A549 (cell line): ENCODE measurements around the gene SKIL. TPM values are rescaled to one million over a fixed set of nuclear protein-coding genes. Genes with fewer than 3 reads are reported as not detected.
A peak's percentile ranks its signal among the peaks of the same experiment; 100 is the strongest.

ENCODE experiments used
- ATAC-seq, 2 experiments: fragments of 200-7000 bp in 1 of 2; fragments of >200 bp in 1 of 2; cut with Nextera tagmentation in 1 of 2; cut with Tn5 transposase in 1 of 2; 3 replicates each; pipeline versions ENCODE4 v1.8.0 to v1.9.1; 2018 to 2020; ENCODE audit warnings: mild to moderate bottlenecking in 1 of 2, moderate library complexity in 1 of 2
- CTCF ChIA-PET: fragments of 300-600 bp; sonication (Branson Sonifier 250); formaldehyde crosslinking; extraction: SDS; loops from one replicate; lab custom pipeline; 2021; ENCODE audit warnings: antibody characterized with exemption, inconsistent platforms; lab: Yijun Ruan, JAX
- POLR2A ChIA-PET: fragments of 350-600 bp; formaldehyde crosslinking; extraction: SDS; loops from one replicate; lab custom pipeline; 2021; ENCODE audit warnings: antibody characterized with exemption, inconsistent platforms; lab: Yijun Ruan, JAX
- DNase-seq, 2 experiments: peaks; one replicate each; pipeline versions ENCODE4 v3.0.0 to v3.0.0-alpha.2; 2011 to 2016; ENCODE audit warnings: low read depth in 1 of 2, low spot score in 1 of 2
- FAIRE-seq: peaks from 2 replicates; lab custom pipeline; 2011; peaks lifted over from hg19 to GRCh38; lab: Jason Lieb, UNC
- H3K27ac ChIP-seq, 2 experiments: fragments of >200 bp; sonication (Bioruptor Twin); formaldehyde crosslinking; 3 replicates each; pipeline ENCODE4 v1.5.1; 2016 to 2017
- H3K4me1 ChIP-seq: fragments of >200 bp; sonication (Bioruptor Twin); formaldehyde crosslinking; 3 replicates; pipeline ENCODE4 v1.6.1; 2016
- H3K4me2 ChIP-seq: fragments of >200 bp; sonication (Bioruptor Twin); formaldehyde crosslinking; 3 replicates; pipeline ENCODE4 v1.6.1; 2016
- H3K4me3 ChIP-seq: fragments of >200 bp; sonication (Bioruptor Twin); formaldehyde crosslinking; 3 replicates; pipeline ENCODE4 v1.5.1; 2016
- H3K9me3 ChIP-seq: fragments of >200 bp; sonication (Bioruptor Twin); formaldehyde crosslinking; 3 replicates; pipeline ENCODE4 v1.6.1; 2016
- BHLHE40 ChIP-seq: IDR thresholded peaks from 2 replicates; pipeline ENCODE4 v1.6.1; 2012; ENCODE audit warnings: low read depth, low read length, inconsistent platforms
- CBX2 ChIP-seq: fragments of 200-600 bp; sonication (generic); IDR thresholded peaks from 2 replicates; pipeline ENCODE4 v1.6.1; 2016; ENCODE audit warnings: low read depth, mild to moderate bottlenecking, borderline replicate concordance
- CBX8 ChIP-seq: fragments of 200-600 bp; sonication (generic); IDR thresholded peaks from 2 replicates; pipeline ENCODE4 v1.6.1; 2016
- CHD2 ChIP-seq: fragments of 150-350 bp; IDR thresholded peaks from 2 replicates; pipeline ENCODE4 v1.6.1; 2014; ENCODE audit warnings: low read length; ENCODE audit not compliant: partially characterized antibody
- CHD4 ChIP-seq: fragments of 200-600 bp; sonication (generic); IDR thresholded peaks from 2 replicates; pipeline ENCODE4 v1.6.1; 2016; ENCODE audit warnings: antibody characterized with exemption, mild to moderate bottlenecking, borderline replicate concordance
- EHF ChIP-seq: fragments of 250-450 bp; sonication (Bioruptor Pico); IDR thresholded peaks from 2 replicates; pipeline ENCODE4 v1.5.0; 2020; ENCODE audit warnings: mild to moderate bottlenecking
- EP300 ChIP-seq, 2 experiments: fragments of >200 bp; sonication (Bioruptor Twin); formaldehyde crosslinking; IDR thresholded peaks; 2 replicates in 1 of 2; 3 replicates in 1 of 2; pipeline ENCODE4 v1.6.1; 2016 to 2017
- ESRRA ChIP-seq: fragments of 150-350 bp; IDR thresholded peaks from 2 replicates; pipeline ENCODE4 v1.6.1; 2014; ENCODE audit warnings: mild to moderate bottlenecking, low read length, borderline replicate concordance
- FOSB ChIP-seq: fragments of 250-450 bp; sonication (Bioruptor Pico); IDR thresholded peaks from 2 replicates; pipeline ENCODE4 v1.5.0; 2020; ENCODE audit warnings: mild to moderate bottlenecking, moderate library complexity
- FOXS1 ChIP-seq: fragments of 250-450 bp; sonication (Bioruptor Pico); IDR thresholded peaks from 2 replicates; pipeline ENCODE4 v1.5.0; 2020; ENCODE audit warnings: mild to moderate bottlenecking, moderate library complexity
- GATA3 ChIP-seq: IDR thresholded peaks from 2 replicates; pipeline ENCODE4 v1.6.1; 2012; ENCODE audit warnings: borderline replicate concordance
- HDAC2 ChIP-seq: fragments of 200-600 bp; sonication (generic); IDR thresholded peaks from 2 replicates; pipeline ENCODE4 v1.6.1; 2016
- HEYL ChIP-seq: fragments of 250-450 bp; sonication (Bioruptor Pico); IDR thresholded peaks from 2 replicates; pipeline ENCODE4 v1.8.0; 2021; ENCODE audit warnings: mild to moderate bottlenecking, moderate library complexity
- JUNB ChIP-seq: fragments of >200 bp; sonication (Bioruptor Twin); formaldehyde crosslinking; IDR thresholded peaks from 2 replicates; pipeline ENCODE4 v1.6.1; 2016
- MAFK ChIP-seq: fragments of 450-650 bp; IDR thresholded peaks from 2 replicates; pipeline ENCODE4 v1.6.1; 2014; ENCODE audit not compliant: partially characterized antibody
- MYC ChIP-seq: IDR thresholded peaks from 2 replicates; pipeline ENCODE4 v1.6.1; 2012; ENCODE audit warnings: mild to moderate bottlenecking, inconsistent platforms, low read length, improper control_type of control experiment, borderline replicate concordance
- NR3C1 ChIP-seq: fragments of >200 bp; sonication (Bioruptor Twin); formaldehyde crosslinking; IDR thresholded peaks from 3 replicates; pipeline ENCODE4 v1.6.1; 2017
- POLR2A ChIP-seq: IDR thresholded peaks from 2 replicates; pipeline ENCODE4 v1.6.1; 2012; ENCODE audit warnings: mild to moderate bottlenecking, low read length
- RARB ChIP-seq: fragments of 250-450 bp; sonication (Bioruptor Pico); IDR thresholded peaks from 2 replicates; pipeline ENCODE4 v1.8.0; 2021; ENCODE audit warnings: mild to moderate bottlenecking, moderate library complexity
- RNF2 ChIP-seq: fragments of 200-600 bp; sonication (generic); IDR thresholded peaks from 2 replicates; pipeline ENCODE4 v1.6.1; 2016; ENCODE audit warnings: low read depth, mild to moderate bottlenecking, antibody characterized with exemption, moderate library complexity, borderline replicate concordance
- ZC3H11A ChIP-seq: fragments of 450-650 bp; IDR thresholded peaks from 2 replicates; pipeline ENCODE4 v1.6.1; 2014; ENCODE audit warnings: antibody characterized with exemption, mild to moderate bottlenecking
- WGBS: methylation state at CpG from one replicate; pipeline ENCODE4 v1.1.6; 2017; ENCODE audit errors: missing lambda C conversion rate; 5-methylcytosine and 5-hydroxymethylcytosine counted together
- polyA plus RNA-seq, 4 experiments: library from polyadenylated mRNA; depleted of rRNA in 3 of 4; stranded (reverse); fragments of >200 nt; fragmentation: RNase III in 1 of 4; extraction: RNeasy Plus Mini Kit Qiagen cat#74134 plus additional on column Dnase treatment in 1 of 4; gene quantifications; 2 replicates in 3 of 4; 3 replicates in 1 of 4; pipeline ENCODE4 v1.2.3, GENCODE V29; 2011 to 2017
- TF ChIP-seq, protein P1 (sequence below): fragments of >200 bp; sonication (Bioruptor Twin); formaldehyde crosslinking; IDR thresholded peaks from 2 replicates; pipeline ENCODE4 v1.6.1; 2016
- TF ChIP-seq, protein P2 (sequence below): fragments of 450-650 bp; IDR thresholded peaks from 2 replicates; pipeline ENCODE4 v1.6.1; 2014; ENCODE audit warnings: antibody characterized with exemption
- TF ChIP-seq, protein P3 (sequence below): IDR thresholded peaks from 2 replicates; pipeline ENCODE4 v1.6.1; 2012
- TF ChIP-seq, protein P4 (sequence below): fragments of 150-350 bp; IDR thresholded peaks from 2 replicates; pipeline ENCODE4 v1.6.1; 2014; ENCODE audit warnings: low read depth, mild to moderate bottlenecking, low read length
- TF ChIP-seq, protein P5 (sequence below): fragments of 250-450 bp; sonication (Bioruptor Pico); IDR thresholded peaks from 2 replicates; pipeline ENCODE4 v1.5.0; 2021; ENCODE audit warnings: mild to moderate bottlenecking, moderate library complexity, borderline replicate concordance

SKIL gene
- polyA plus RNA-seq, 2 of the 4 experiments (the other 2 are of a cell fraction): 39.6 to 64.2 TPM

DNA sequence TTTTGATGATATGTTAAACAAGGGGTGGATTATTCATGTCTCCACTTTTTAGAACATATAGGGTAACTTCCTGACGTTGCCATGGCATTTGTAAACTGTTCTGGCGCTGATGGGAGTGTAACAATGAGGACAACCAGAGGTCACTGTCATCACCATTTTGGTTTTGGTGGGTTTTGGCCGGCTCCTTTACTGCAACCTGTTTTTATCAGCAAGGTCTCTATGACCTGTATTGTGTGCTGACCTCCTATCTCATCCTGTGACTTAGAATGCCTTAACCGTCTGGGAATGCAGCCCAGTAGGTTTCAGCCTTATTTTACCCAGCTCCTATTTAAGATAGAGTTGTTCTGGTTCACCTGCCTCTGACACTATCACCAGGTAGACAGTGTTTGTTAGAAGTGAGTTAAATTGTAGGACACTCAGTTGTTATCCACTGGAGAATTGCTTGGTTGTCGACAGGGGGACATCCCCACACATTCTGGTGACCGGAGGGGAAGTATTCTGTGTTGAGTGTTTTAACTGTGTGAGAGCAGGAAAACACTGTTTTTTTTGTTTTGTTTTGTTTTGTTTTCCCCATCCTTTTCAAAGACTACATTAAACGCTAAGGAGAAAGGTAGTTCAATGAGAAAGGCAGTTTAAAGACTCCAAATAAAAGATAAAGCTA lies 36.9 kb upstream of the SKIL start:
- Histone ChIP-seq H3K9me3 (no peaks in the 10 kb centered on the region), H3K4me1 (no peaks in the 10 kb centered on the region; the same call in 2 of the 3 replicates), H3K4me2 (no peak overlapping the region), H3K4me3 (no peak overlapping the region), H3K27ac (no peak overlapping the region)
- FAIRE-seq (no peak), ATAC-seq (peak in 1 of 2 experiments; percentile 28; a peak in 1 of 6 replicates), DNase-seq (no peak)
- ChIA-PET CTCF (interaction anchor here (0.6 to 1.5 kb wide), 3 partner anchors 10 to 93 kb away, joined by 3 to 4 read pairs (median 4); no protein-coding TSS in a partner anchor), POLR2A (no interaction called here)
- 67% methylated on average over 7 of the region's 7 CpGs for WGBS
- TF ChIP-seq HDAC2: no peak

GRCh38 chr3:170321321-170322034 lies 36.0 kb upstream of the SKIL start:
- ATAC-seq (no peak), DNase-seq (no peak), FAIRE-seq (no peak)
- Histone ChIP-seq H3K4me1 (no peaks in the 10 kb centered on the region; the same call in 2 of the 3 replicates), H3K4me3 (no peak overlapping the region), H3K4me2 (no peak overlapping the region), H3K9me3 (no peaks in the 10 kb centered on the region), H3K27ac (no peak overlapping the region)
- TF ChIP-seq POLR2A (no peak), ESRRA (no peak), FOXS1 (no peak), MYC (no peak), CBX2 (no peak), HEYL (CRISPR knock-in tag) (no peak), EHF (no peak), JUNB (no peak), BHLHE40 (no peak), FOSB (CRISPR knock-in tag) (no peak), CHD4 (no peak), CBX8 (no peak), GATA3 (no peak)
- TF ChIP-seq, protein P1, sequence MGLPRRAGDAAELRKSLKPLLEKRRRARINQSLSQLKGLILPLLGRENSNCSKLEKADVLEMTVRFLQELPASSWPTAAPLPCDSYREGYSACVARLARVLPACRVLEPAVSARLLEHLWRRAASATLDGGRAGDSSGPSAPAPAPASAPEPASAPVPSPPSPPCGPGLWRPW: no peak
- TF ChIP-seq, protein P2, sequence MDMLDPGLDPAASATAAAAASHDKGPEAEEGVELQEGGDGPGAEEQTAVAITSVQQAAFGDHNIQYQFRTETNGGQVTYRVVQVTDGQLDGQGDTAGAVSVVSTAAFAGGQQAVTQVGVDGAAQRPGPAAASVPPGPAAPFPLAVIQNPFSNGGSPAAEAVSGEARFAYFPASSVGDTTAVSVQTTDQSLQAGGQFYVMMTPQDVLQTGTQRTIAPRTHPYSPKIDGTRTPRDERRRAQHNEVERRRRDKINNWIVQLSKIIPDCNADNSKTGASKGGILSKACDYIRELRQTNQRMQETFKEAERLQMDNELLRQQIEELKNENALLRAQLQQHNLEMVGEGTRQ: no peak
- TF ChIP-seq, protein P3, sequence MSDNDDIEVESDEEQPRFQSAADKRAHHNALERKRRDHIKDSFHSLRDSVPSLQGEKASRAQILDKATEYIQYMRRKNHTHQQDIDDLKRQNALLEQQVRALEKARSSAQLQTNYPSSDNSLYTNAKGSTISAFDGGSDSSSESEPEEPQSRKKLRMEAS: no peak
- 92% methylated on average over 11 of the region's 11 CpGs for WGBS
- CTCF ChIA-PET: interaction anchor here (0.6 to 1.5 kb wide), 5 partner anchors 11 to 92 kb away, joined by 3 to 4 read pairs (median 4); no protein-coding TSS in a partner anchor
- POLR2A ChIA-PET: no interaction called here

DNA sequence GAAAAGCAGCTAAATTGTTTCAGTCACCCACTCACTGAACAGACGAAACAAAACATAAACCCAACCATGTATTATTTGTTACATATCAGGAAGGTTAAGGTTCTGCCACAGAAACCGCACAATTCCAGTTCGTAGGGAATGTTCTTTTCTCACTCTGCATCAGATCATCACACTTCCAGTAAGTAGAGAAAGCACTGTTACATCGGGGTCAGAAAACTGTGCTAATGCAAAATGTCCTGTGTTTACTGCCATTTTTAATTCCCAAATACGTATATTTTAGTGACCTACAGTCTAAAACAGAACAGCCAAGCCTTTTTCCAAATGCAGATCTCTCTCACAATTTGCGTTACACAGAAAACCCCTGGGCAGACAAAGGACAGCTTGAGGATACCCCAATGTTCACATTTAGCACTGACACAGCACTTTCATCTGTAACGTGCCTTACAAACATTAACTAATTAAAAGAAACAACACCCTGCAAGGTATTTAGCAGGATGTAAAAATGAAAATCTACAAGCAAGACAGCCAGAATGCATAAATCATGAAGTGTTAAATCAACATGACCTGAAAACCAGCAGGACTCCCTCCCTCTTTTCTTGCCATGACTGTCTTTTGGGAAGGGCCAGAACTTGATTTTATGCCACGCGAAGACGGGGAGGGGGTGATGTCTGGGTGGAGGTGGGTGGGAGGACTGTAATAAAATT lies 34.8 kb upstream of the SKIL start:
- CTCF ChIA-PET: interaction anchor here (1.3 to 1.4 kb wide), 2 partner anchors 14 to 34 kb away, joined by 3 to 4 read pairs; no protein-coding TSS in a partner anchor
- H3K4me2 ChIP-seq: no peak overlapping the region
- POLR2A ChIA-PET: interaction anchor here (1.1 kb wide), 1 partner anchor 34 kb away, joined by 3 read pairs; no protein-coding TSS in a partner anchor
- no peaks in the 10 kb centered on the region; the same call in 2 of the 3 replicates for H3K4me1 ChIP-seq
- H3K9me3 ChIP-seq: no peaks in the 10 kb centered on the region
- no peak overlapping the region for H3K4me3 ChIP-seq
- H3K27ac ChIP-seq: 0 out of 6 replicates have a peak overlapping the region, but pooled peaks of 1 of the 2 experiments have one; percentile 11
- DNase-seq (no peak), ATAC-seq (no peak; a peak in 1 of 6 replicates), FAIRE-seq (no peak)
- TF ChIP-seq CHD2 (no peak), RARB (CRISPR knock-in tag) (no peak), MAFK (peak; percentile 24), NR3C1 (no peak), ZC3H11A (no peak), RNF2 (no peak), EP300 (IDR thresholded peaks at IDR 0.05) (no peak)
- TF ChIP-seq, protein P4, sequence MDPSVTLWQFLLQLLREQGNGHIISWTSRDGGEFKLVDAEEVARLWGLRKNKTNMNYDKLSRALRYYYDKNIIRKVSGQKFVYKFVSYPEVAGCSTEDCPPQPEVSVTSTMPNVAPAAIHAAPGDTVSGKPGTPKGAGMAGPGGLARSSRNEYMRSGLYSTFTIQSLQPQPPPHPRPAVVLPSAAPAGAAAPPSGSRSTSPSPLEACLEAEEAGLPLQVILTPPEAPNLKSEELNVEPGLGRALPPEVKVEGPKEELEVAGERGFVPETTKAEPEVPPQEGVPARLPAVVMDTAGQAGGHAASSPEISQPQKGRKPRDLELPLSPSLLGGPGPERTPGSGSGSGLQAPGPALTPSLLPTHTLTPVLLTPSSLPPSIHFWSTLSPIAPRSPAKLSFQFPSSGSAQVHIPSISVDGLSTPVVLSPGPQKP: no peak
- TF ChIP-seq, protein P5, sequence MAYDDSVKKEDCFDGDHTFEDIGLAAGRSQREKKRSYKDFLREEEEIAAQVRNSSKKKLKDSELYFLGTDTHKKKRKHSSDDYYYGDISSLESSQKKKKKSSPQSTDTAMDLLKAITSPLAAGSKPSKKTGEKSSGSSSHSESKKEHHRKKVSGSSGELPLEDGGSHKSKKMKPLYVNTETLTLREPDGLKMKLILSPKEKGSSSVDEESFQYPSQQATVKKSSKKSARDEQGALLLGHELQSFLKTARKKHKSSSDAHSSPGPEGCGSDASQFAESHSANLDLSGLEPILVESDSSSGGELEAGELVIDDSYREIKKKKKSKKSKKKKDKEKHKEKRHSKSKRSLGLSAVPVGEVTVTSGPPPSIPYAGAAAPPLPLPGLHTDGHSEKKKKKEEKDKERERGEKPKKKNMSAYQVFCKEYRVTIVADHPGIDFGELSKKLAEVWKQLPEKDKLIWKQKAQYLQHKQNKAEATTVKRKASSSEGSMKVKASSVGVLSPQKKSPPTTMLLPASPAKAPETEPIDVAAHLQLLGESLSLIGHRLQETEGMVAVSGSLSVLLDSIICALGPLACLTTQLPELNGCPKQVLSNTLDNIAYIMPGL (CRISPR knock-in tag): no peak
- WGBS: 78% methylated on average over 10 of the region's 10 CpGs
